Retinal pigment epithelial cell (primary cell): ENCODE results near the gene ZDHHC21.

ENCODE experiments used
- DNase-seq: peaks from one replicate; pipeline ENCODE4 v3.0.0-alpha.2; 2010; ENCODE audit warnings: low read depth
- H3K4me3 ChIP-seq: 2 replicates; pipeline ENCODE4 v1.5.1; 2011; ENCODE audit warnings: mild to moderate bottlenecking, low read length, control low read depth, moderate library complexity
- CTCF ChIP-seq: conservative IDR thresholded peaks from 2 replicates; pipeline ENCODE4 v1.5.1; 2011; ENCODE audit warnings: low read depth, low read length, control low read depth, inconsistent platforms

Gene ZDHHC21

GRCh38 chr9:14662060-14662453, 31.2 kb downstream of the ZDHHC21 start:
- TF ChIP-seq CTCF: no peak

GRCh38 chr9:14661421-14662059, 31.7 kb downstream of the ZDHHC21 start:
- no peak for DNase-seq
- no peak overlapping the region for H3K4me3 ChIP-seq
- peak; percentile 53 for TF ChIP-seq CTCF

More at GRCh38 chr9:14662060-14662453, 31.2 kb downstream of the ZDHHC21 start:
- no peak for DNase-seq
- H3K4me3 ChIP-seq: no peak overlapping the region

GRCh38 chr9:14660721-14661120, 32.5 kb downstream of the ZDHHC21 start:
- no peak for DNase-seq

GRCh38 chr9:14654932-14655331, 38.3 kb downstream of the ZDHHC21 start:
- no peak for DNase-seq
- no peak overlapping the region for H3K4me3 ChIP-seq
- no peak for TF ChIP-seq CTCF

More at GRCh38 chr9:14660721-14661120, 32.5 kb downstream of the ZDHHC21 start:
- no peak overlapping the region for H3K4me3 ChIP-seq
- no peak for TF ChIP-seq CTCF

GRCh38 chr9:14653511-14653910, 39.7 kb downstream of the ZDHHC21 start:
- no peak for TF ChIP-seq CTCF
- H3K4me3 ChIP-seq: no peak overlapping the region
- DNase-seq: no peak

GRCh38 chr9:14652729-14653377, 40.4 kb downstream of the ZDHHC21 start:
- H3K4me3 ChIP-seq: no peak overlapping the region
- DNase-seq: no peak
- peak; percentile 30 for TF ChIP-seq CTCF

- no peak overlapping the region for H3K4me3 ChIP-seq
- TF ChIP-seq CTCF: no peak
- DNase-seq: no peak
These were observed 42.6 kb downstream of the ZDHHC21 start for GRCh38 chr9:14650596-14650995.
